ENCODE data around the gene KLHL35.

The KLHL35 gene

GRCh38 chr11:75441804-75442132 lies 8.8 kb upstream of the KLHL35 start:
- no peak for DNase-seq (ENCODE audit: low read depth)

GRCh38 chr11:75440960-75441803 lies 8.2 kb upstream of the KLHL35 start:
- no peak for DNase-seq (ENCODE audit: low read depth)

- DNase-seq (ENCODE audit: low read depth), result no peak
Measured at GRCh38 chr11:75439495-75440120, 6.6 kb upstream of the KLHL35 start.

- no peak for DNase-seq (ENCODE audit: low read depth)
Measured at GRCh38 chr11:75439026-75439425, 6.0 kb upstream of the KLHL35 start.

GRCh38 chr11:75437966-75438659 lies 5.1 kb upstream of the KLHL35 start:
- no peak for DNase-seq (ENCODE audit: low read depth)

- DNase-seq (ENCODE audit: low read depth), result no peak
Measured at GRCh38 chr11:75436806-75437205, 3.8 kb upstream of the KLHL35 start.

GRCh38 chr11:75435571-75435925 lies 2.5 kb upstream of the KLHL35 start:
- DNase-seq (ENCODE audit: low read depth), result no peak

- DNase-seq (ENCODE audit: low read depth), result no peak
Measured at GRCh38 chr11:75434886-75435570, 2.0 kb upstream of the KLHL35 start.

GRCh38 chr11:75434051-75434450 lies 1.0 kb upstream of the KLHL35 start:
- DNase-seq (ENCODE audit: low read depth), result no peak

GRCh38 chr11:75433443-75433842 lies 440 bp upstream of the KLHL35 start:
- DNase-seq (ENCODE audit: low read depth), result no peak

GRCh38 chr11:75431533-75432525 lies 1.2 kb downstream of the KLHL35 start:
- DNase-seq (ENCODE audit: low read depth), result no peak

- DNase-seq (ENCODE audit: low read depth), result no peak
Measured at GRCh38 chr11:75430714-75431532, 2.1 kb downstream of the KLHL35 start.

GRCh38 chr11:75429902-75430713 lies 2.9 kb downstream of the KLHL35 start:
- peak; percentile 83 for DNase-seq (ENCODE audit: low read depth)

GRCh38 chr11:75429641-75429901 lies 3.4 kb downstream of the KLHL35 start:
- no peak for DNase-seq (ENCODE audit: low read depth)

- DNase-seq (ENCODE audit: low read depth), result no peak
Measured at GRCh38 chr11:75428989-75429640, 3.9 kb downstream of the KLHL35 start.

GRCh38 chr11:75428281-75428724 lies 4.7 kb downstream of the KLHL35 start:
- no peak for DNase-seq (ENCODE audit: low read depth)

- DNase-seq (ENCODE audit: low read depth), result no peak
Measured at GRCh38 chr11:75427181-75427580, 5.8 kb downstream of the KLHL35 start.

GRCh38 chr11:75426720-75427086 lies 6.3 kb downstream of the KLHL35 start:
- DNase-seq (ENCODE audit: low read depth), result no peak

GRCh38 chr11:75425422-75425821 lies 7.6 kb downstream of the KLHL35 start:
- DNase-seq (ENCODE audit: low read depth), result no peak
